Measurements from ENCODE around the gene NHERF1. TPM values are rescaled to one million over a fixed set of nuclear protein-coding genes. Genes with fewer than 3 reads are reported as not detected.
A peak's percentile ranks its signal among the peaks of the same experiment; 100 is the strongest.

NHERF1 gene
- total RNA-seq, 5 donors from 2014 or later (not counting 1 experiment from before 2014, with no cell fraction given), result 104 to 260 (median 223) TPM

GRCh38 chr17:74736513-74737298 lies 11.7 kb upstream of the NHERF1 start, which contains the start of gene RAB37:
Gene RAB37, plus strand, starts transcription at chr17:74737256. Its CDS starts 17 bp downstream, at chr17:74737273.
- WGBS (ENCODE audit: insufficient coverage), result 6% methylated on average over 57 of the region's 67 CpGs

GRCh38 chr17:74737299-74738050 lies 11.0 kb upstream of the NHERF1 start:
- H3K27me3 Mint-ChIP-seq, result no peaks in the 10 kb centered on the region
- H3K36me3 ChIP-seq (ENCODE audit: control insufficient read depth in 2 of 2, extremely low read depth in 1 of 2, insufficient read depth in 1 of 2, low read length in 1 of 2), result peaks cover 0 to 4% of the 10 kb centered on the region in 2 donors
- H3K4me1 Mint-ChIP-seq, result peaks cover 56 to 64% (median 62%) of the 10 kb centered on the region in 3 donors
- ChIA-PET POLR2A (interaction anchor here (0.6 to 0.9 kb wide), 2 partner anchors 80 to 1846 kb away, joined by 3 to 5 read pairs; no protein-coding TSS in a partner anchor), CTCF (interaction anchor here (0.6 to 4.8 kb wide), 15 partner anchors 12 to 135 kb away, joined by 3 to 88 read pairs (median 5); partner anchors contain the start of genes FDXR (in 1 of the 2) and NAT9 (in 1 of the 2))
- peak overlapping the region; percentile 87 to 89 (median 87) for H3K4me3 Mint-ChIP-seq
- peak in 18 of 35 experiments; percentile 31 to 76 (median 47) for DNase-seq
- peak overlapping the region; percentile 80 for H3K27ac ChIP-seq (ENCODE audit: low read length)
- 0% methylated on average over 25 of the region's 38 CpGs for WGBS (ENCODE audit: insufficient coverage)
- H3K9me3 Mint-ChIP-seq, result no peaks in the 10 kb centered on the region
- H3K4me3 ChIP-seq (ENCODE audit: control insufficient read depth in 1 of 2, extremely low read depth in 1 of 2, low read length in 1 of 2), result peak overlapping the region; percentile 83 to 89
- H3K36me3 Mint-ChIP-seq, result no peaks in the 10 kb centered on the region
- H3K27me3 ChIP-seq (replicated peaks in 1 of 2; ENCODE audit: control insufficient read depth in 2 of 2, extremely low read depth in 1 of 2, insufficient read depth in 2 of 2, low read length in 1 of 2), result no peaks in the 10 kb centered on the region
- H3K4me1 ChIP-seq (ENCODE audit: control insufficient read depth in 1 of 2, extremely low read depth in 1 of 2, insufficient read depth in 2 of 2, low read length in 2 of 2), result peaks cover 37 to 78% of the 10 kb centered on the region in 2 experiments
- peak overlapping the region; percentile 99 to 100 for H3K27ac Mint-ChIP-seq
- peak; percentile 17 to 45 (median 20) for ATAC-seq (replicated peaks in 1 of 4)
- no peaks in the 10 kb centered on the region for H3K9me3 ChIP-seq

More at GRCh38 chr17:74736513-74737298, 11.7 kb upstream of the NHERF1 start, which contains the start of gene RAB37:
- ATAC-seq (replicated peaks in 1 of 4) (peak; percentile 24 to 54 (median 35)), DNase-seq (peak in 23 of 35 experiments; percentile 34 to 73 (median 46))
- no peaks in the 10 kb centered on the region for H3K9me3 ChIP-seq
- H3K27me3 ChIP-seq (replicated peaks in 1 of 2; ENCODE audit: control insufficient read depth in 2 of 2, extremely low read depth in 1 of 2, insufficient read depth in 2 of 2, low read length in 1 of 2), result no peaks in the 10 kb centered on the region
- Mint-ChIP-seq H3K27me3 (no peaks in the 10 kb centered on the region), H3K36me3 (no peaks in the 10 kb centered on the region), H3K4me3 (peak within 1 kb of the TSS; percentile 87 to 89 (median 87)), H3K9me3 (no peaks in the 10 kb centered on the region), H3K4me1 (peaks cover 48 to 57% (median 54%) of the 10 kb centered on the region in 3 donors), H3K27ac (peak within 1 kb of the TSS; percentile 99 to 100)
- POLR2A ChIA-PET, result interaction anchor here in 1 of 2 donors (0.7 to 0.9 kb wide), 2 partner anchors 12 to 79 kb away, joined by 3 to 4 read pairs; no protein-coding TSS in a partner anchor
- CTCF ChIA-PET, result interaction anchor here (0.6 to 4.8 kb wide), 18 partner anchors 9 to 379 kb away, joined by 3 to 88 read pairs (median 4); partner anchors contain the start of genes FDXR (in 1 of the 2) and NAT9 (in 1 of the 2)
- peaks cover 31 to 76% of the 10 kb centered on the region in 2 experiments for H3K4me1 ChIP-seq (ENCODE audit: control insufficient read depth in 1 of 2, extremely low read depth in 1 of 2, insufficient read depth in 2 of 2, low read length in 2 of 2)
- H3K36me3 ChIP-seq (ENCODE audit: control insufficient read depth in 2 of 2, extremely low read depth in 1 of 2, insufficient read depth in 1 of 2, low read length in 1 of 2), result peaks cover 0 to 4% of the 10 kb centered on the region in 2 donors
- peak within 1 kb of the TSS; percentile 83 to 89 for H3K4me3 ChIP-seq (ENCODE audit: control insufficient read depth in 1 of 2, extremely low read depth in 1 of 2, low read length in 1 of 2)
- peak within 1 kb of the TSS; percentile 80 for H3K27ac ChIP-seq (ENCODE audit: low read length)

- 4% methylated on average over 15 of the region's 16 CpGs for WGBS (ENCODE audit: insufficient coverage)
- Mint-ChIP-seq H3K36me3 (no peaks in the 10 kb centered on the region), H3K4me3 (peak overlapping the region; percentile 87 to 89 (median 87)), H3K27ac (peak overlapping the region; percentile 99 to 100), H3K27me3 (no peaks in the 10 kb centered on the region), H3K4me1 (peaks cover 64 to 73% (median 70%) of the 10 kb centered on the region in 3 donors), H3K9me3 (no peaks in the 10 kb centered on the region)
- ATAC-seq (replicated peaks in 1 of 4), result peak; percentile 76 to 80 (median 78)
- Histone ChIP-seq H3K9me3 (no peaks in the 10 kb centered on the region), H3K36me3 (ENCODE audit: control insufficient read depth in 2 of 2, extremely low read depth in 1 of 2, insufficient read depth in 1 of 2, low read length in 1 of 2) (peaks cover 0 to 4% of the 10 kb centered on the region in 2 donors), H3K27me3 (replicated peaks in 1 of 2; ENCODE audit: control insufficient read depth in 2 of 2, extremely low read depth in 1 of 2, insufficient read depth in 2 of 2, low read length in 1 of 2) (no peaks in the 10 kb centered on the region), H3K27ac (ENCODE audit: low read length) (peak overlapping the region; percentile 80), H3K4me3 (ENCODE audit: control insufficient read depth in 1 of 2, extremely low read depth in 1 of 2, low read length in 1 of 2) (peak overlapping the region; percentile 83 to 89), H3K4me1 (ENCODE audit: control insufficient read depth in 1 of 2, extremely low read depth in 1 of 2, insufficient read depth in 2 of 2, low read length in 2 of 2) (peaks cover 43 to 86% of the 10 kb centered on the region in 2 experiments)
- peak; percentile 60 to 88 (median 77) for DNase-seq
- ChIA-PET CTCF (interaction anchor here (0.6 to 4.8 kb wide), 13 partner anchors 14 to 433 kb away, joined by 3 to 88 read pairs (median 6); partner anchors contain the start of genes FDXR (in 1 of the 2) and NAT9 (in 1 of the 2)), POLR2A (interaction anchor here (0.6 to 0.9 kb wide), 3 partner anchors 9 to 1845 kb away, joined by 3 to 5 read pairs (median 3); no protein-coding TSS in a partner anchor)
Observed at GRCh38 chr17:74738051-74738996, 10.1 kb upstream of the NHERF1 start.

- Histone ChIP-seq H3K27ac (ENCODE audit: low read length) (peak overlapping the region; percentile 80), H3K4me1 (ENCODE audit: control insufficient read depth in 1 of 2, extremely low read depth in 1 of 2, insufficient read depth in 2 of 2, low read length in 2 of 2) (peaks cover 53 to 88% of the 10 kb centered on the region in 2 experiments), H3K36me3 (ENCODE audit: control insufficient read depth in 2 of 2, extremely low read depth in 1 of 2, insufficient read depth in 1 of 2, low read length in 1 of 2) (peaks cover 0 to 6% of the 10 kb centered on the region in 2 donors), H3K4me3 (ENCODE audit: control insufficient read depth in 1 of 2, extremely low read depth in 1 of 2, low read length in 1 of 2) (peak overlapping the region in 1 of 2 donors; percentile 89), H3K9me3 (no peaks in the 10 kb centered on the region), H3K27me3 (replicated peaks in 1 of 2; ENCODE audit: control insufficient read depth in 2 of 2, extremely low read depth in 1 of 2, insufficient read depth in 2 of 2, low read length in 1 of 2) (no peaks in the 10 kb centered on the region)
- Mint-ChIP-seq H3K4me1 (peaks cover 74 to 81% (median 80%) of the 10 kb centered on the region in 3 donors), H3K4me3 (peak overlapping the region; percentile 87 to 89 (median 87)), H3K9me3 (no peaks in the 10 kb centered on the region), H3K27me3 (no peaks in the 10 kb centered on the region), H3K36me3 (no peaks in the 10 kb centered on the region), H3K27ac (peak overlapping the region; percentile 99 to 100)
- 75% methylated on average over 4 of the region's 12 CpGs for WGBS (ENCODE audit: insufficient coverage)
- ChIA-PET POLR2A (no interaction called here), CTCF (interaction anchor here in 1 of 2 donors (4.8 kb wide), 1 partner anchor 82 kb away, joined by 88 read pairs; no protein-coding TSS in a partner anchor)
- no peak for ATAC-seq (replicated peaks in 1 of 4)
- DNase-seq, result peak in 4 of 35 experiments; percentile 32 to 49 (median 32)
Observed at GRCh38 chr17:74739227-74739831, 9.1 kb upstream of the NHERF1 start.

GRCh38 chr17:74740173-74740572 lies 8.3 kb upstream of the NHERF1 start:
- no peaks in the 10 kb centered on the region for H3K27me3 ChIP-seq (replicated peaks in 1 of 2; ENCODE audit: control insufficient read depth in 2 of 2, extremely low read depth in 1 of 2, insufficient read depth in 2 of 2, low read length in 1 of 2)
- H3K4me1 ChIP-seq (ENCODE audit: control insufficient read depth in 1 of 2, extremely low read depth in 1 of 2, insufficient read depth in 2 of 2, low read length in 2 of 2), result peaks cover 58 to 93% of the 10 kb centered on the region in 2 experiments
- ATAC-seq (replicated peaks in 1 of 4) (no peak), DNase-seq (no peak)
- 100% methylated on average over 1 of the region's 6 CpGs for WGBS (ENCODE audit: insufficient coverage)
- H3K36me3 ChIP-seq (ENCODE audit: control insufficient read depth in 2 of 2, extremely low read depth in 1 of 2, insufficient read depth in 1 of 2, low read length in 1 of 2), result peaks cover 0 to 7% of the 10 kb centered on the region in 2 donors
- POLR2A ChIA-PET, result no interaction called here
- H3K27ac Mint-ChIP-seq, result peak overlapping the region; percentile 99 to 100
- H3K4me1 Mint-ChIP-seq, result peaks cover 80 to 81% (median 81%) of the 10 kb centered on the region in 3 donors
- peak overlapping the region; percentile 63 for H3K27ac ChIP-seq (ENCODE audit: low read length)
- H3K4me3 ChIP-seq (ENCODE audit: control insufficient read depth in 1 of 2, extremely low read depth in 1 of 2, low read length in 1 of 2), result no peak overlapping the region
- H3K27me3 Mint-ChIP-seq, result no peaks in the 10 kb centered on the region
- no peaks in the 10 kb centered on the region for H3K9me3 ChIP-seq
- H3K9me3 Mint-ChIP-seq, result no peaks in the 10 kb centered on the region
- no peaks in the 10 kb centered on the region for H3K36me3 Mint-ChIP-seq
- peak overlapping the region; percentile 6 to 87 (median 37) for H3K4me3 Mint-ChIP-seq
- CTCF ChIA-PET, result no interaction called here
